GM10248 (cell line): ENCODE measurements around the gene PTPA.

Experiments
- CTCF ChIA-PET: fragments of 300-600 bp; sonication (Branson Sonifier 250); formaldehyde crosslinking; extraction: SDS; loops from one replicate; lab custom pipeline; 2021; ENCODE audit warnings: antibody characterized with exemption; lab: Yijun Ruan, JAX
- POLR2A ChIA-PET: fragments of 350-650 bp; sonication (Branson Sonifier 250); formaldehyde crosslinking; extraction: SDS; loops from one replicate; lab custom pipeline; 2020; ENCODE audit warnings: antibody characterized with exemption; lab: Yijun Ruan, JAX
- DNase-seq: peaks from one replicate; pipeline ENCODE4 v3.0.0; 2012; ENCODE audit errors: extremely low spot score
- TF ChIP-seq, protein P1 (sequence below): IDR thresholded peaks from 2 replicates; pipeline ENCODE4 v1.5.1; 2012; ENCODE audit warnings: mild to moderate bottlenecking, low read depth; ENCODE audit errors: extremely low read depth, missing control alignments, control extremely low read depth

The PTPA gene

DNA sequence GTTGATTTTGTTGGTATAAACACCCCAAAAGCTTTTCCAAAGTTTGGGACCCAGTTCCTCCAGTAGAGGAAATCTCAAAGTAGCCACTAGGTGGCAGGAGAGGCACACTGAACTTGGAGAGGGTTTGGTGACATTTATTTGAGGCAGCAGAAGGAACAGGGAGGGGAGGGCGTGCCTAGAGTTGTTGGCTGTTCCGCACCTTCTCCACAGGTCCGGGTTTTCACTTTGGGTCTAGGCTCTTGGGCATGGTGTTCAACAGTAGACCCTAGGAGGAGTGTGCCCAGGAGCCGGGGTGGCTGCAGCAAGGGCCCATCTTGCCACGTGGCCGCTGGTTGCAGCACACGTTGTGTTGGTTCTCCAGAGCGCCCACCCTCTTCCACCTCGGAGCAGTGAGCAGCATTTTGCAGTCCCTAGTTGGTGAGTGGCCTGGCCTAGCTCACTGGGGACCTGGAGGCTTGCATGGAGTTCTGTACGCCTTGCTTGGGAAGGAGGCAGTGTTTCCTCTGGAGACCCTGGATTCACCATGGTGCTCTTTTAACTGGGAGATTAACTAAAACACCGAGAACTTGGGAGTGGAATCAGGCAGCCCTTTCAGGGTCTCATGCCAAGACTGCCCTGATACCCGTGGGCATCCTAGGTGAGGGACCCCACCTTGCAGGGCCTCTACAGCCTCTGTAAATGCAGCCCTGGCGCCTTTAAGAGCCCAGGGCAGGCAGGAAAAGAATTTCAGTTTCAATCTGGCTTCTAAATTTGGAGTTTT, 28.2 kb downstream of the PTPA start:
- ChIA-PET CTCF (interaction anchor here (0.7 to 26.3 kb wide), 30 partner anchors 9 to 500 kb away, joined by 3 to 680 read pairs (median 4); partner anchors contain the start of genes C9orf50, IER5L, NTMT1 and SH3GLB2), POLR2A (interaction anchor here (0.6 to 1.4 kb wide), 4 partner anchors 22 to 487 kb away, joined by 3 to 8 read pairs (median 4); partner anchors contain the start of genes DOLPP1 and NTMT1)
- TF ChIP-seq, protein P1, sequence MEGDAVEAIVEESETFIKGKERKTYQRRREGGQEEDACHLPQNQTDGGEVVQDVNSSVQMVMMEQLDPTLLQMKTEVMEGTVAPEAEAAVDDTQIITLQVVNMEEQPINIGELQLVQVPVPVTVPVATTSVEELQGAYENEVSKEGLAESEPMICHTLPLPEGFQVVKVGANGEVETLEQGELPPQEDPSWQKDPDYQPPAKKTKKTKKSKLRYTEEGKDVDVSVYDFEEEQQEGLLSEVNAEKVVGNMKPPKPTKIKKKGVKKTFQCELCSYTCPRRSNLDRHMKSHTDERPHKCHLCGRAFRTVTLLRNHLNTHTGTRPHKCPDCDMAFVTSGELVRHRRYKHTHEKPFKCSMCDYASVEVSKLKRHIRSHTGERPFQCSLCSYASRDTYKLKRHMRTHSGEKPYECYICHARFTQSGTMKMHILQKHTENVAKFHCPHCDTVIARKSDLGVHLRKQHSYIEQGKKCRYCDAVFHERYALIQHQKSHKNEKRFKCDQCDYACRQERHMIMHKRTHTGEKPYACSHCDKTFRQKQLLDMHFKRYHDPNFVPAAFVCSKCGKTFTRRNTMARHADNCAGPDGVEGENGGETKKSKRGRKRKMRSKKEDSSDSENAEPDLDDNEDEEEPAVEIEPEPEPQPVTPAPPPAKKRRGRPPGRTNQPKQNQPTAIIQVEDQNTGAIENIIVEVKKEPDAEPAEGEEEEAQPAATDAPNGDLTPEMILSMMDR: peak; percentile 77
- peak; percentile 82 for DNase-seq

DNA sequence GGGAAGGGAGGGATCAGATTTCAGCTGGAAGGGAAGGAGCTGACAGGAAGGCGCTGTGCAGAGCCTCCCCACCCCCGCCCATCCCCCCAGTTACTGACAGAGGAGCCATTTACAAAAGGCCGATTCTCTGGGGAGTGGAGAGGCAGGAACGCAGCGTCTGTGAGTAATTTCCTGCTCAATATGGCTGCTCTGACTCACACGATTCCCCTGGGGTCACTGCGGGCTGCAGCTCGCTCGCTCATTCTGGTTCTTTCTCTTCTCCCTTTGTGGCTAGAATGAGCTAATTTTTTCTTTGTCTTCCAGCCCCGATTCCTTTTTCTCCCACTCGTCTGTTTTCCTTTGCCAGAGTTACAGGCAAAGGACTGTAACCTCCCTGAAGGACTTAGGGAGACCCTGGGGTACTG, 28.8 kb downstream of the PTPA start:
- peak; percentile 91 for DNase-seq
- ChIA-PET POLR2A (interaction anchor here (0.6 to 1.4 kb wide), 5 partner anchors 22 to 486 kb away, joined by 3 to 8 read pairs (median 3); partner anchors contain the start of genes DOLPP1, NTMT1 and SH3GLB2), CTCF (interaction anchor here (0.8 to 26.3 kb wide), 15 partner anchors 9 to 500 kb away, joined by 3 to 680 read pairs (median 9); partner anchors contain the start of genes C9orf50, IER5L and NTMT1)
- TF ChIP-seq, protein P1: no peak

DNA sequence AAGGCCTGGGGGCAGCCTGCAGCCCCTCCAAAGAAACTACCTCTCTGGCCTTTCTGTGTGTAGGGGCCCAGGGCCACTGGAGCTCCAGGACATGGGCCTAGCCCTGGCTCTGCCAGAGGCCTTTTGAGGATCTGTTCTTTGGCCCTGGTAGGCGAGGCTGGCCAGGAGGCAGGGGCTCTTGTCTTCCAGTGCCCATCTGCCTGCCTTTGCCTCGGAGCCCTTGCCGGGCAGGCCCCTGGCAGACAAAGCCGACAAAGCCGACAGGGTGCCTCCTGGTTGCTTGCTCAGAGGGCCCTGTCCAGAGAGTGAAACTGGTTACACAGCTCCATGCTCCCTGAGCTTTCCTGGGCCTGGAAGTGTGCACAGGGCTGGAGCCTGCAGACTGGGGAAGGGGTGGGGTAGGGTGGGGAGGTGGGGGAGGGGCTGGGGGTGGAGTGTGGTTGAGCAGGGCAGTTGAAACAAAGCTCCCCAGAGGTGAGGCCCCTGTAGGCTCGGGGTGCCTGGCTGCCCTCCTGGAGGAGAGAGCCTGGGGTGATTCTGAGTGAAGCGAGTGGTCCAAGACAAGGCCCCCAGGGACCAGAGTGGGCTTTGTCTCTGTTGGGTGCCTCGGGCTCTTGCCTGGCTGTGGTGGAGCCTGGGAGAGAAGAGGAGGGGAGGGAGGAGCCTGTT, 29.3 kb downstream of the PTPA start:
- TF ChIP-seq, protein P1: no peak
- ChIA-PET POLR2A (interaction anchor here (0.6 to 1.4 kb wide), 4 partner anchors 60 to 485 kb away, joined by 3 to 4 read pairs (median 3); partner anchors contain the start of genes DOLPP1, NTMT1 and SH3GLB2), CTCF (interaction anchor here (0.8 to 26.3 kb wide), 16 partner anchors 10 to 484 kb away, joined by 3 to 680 read pairs (median 7); partner anchors contain the start of genes C9orf50, IER5L and NTMT1)
- DNase-seq: no peak

DNA sequence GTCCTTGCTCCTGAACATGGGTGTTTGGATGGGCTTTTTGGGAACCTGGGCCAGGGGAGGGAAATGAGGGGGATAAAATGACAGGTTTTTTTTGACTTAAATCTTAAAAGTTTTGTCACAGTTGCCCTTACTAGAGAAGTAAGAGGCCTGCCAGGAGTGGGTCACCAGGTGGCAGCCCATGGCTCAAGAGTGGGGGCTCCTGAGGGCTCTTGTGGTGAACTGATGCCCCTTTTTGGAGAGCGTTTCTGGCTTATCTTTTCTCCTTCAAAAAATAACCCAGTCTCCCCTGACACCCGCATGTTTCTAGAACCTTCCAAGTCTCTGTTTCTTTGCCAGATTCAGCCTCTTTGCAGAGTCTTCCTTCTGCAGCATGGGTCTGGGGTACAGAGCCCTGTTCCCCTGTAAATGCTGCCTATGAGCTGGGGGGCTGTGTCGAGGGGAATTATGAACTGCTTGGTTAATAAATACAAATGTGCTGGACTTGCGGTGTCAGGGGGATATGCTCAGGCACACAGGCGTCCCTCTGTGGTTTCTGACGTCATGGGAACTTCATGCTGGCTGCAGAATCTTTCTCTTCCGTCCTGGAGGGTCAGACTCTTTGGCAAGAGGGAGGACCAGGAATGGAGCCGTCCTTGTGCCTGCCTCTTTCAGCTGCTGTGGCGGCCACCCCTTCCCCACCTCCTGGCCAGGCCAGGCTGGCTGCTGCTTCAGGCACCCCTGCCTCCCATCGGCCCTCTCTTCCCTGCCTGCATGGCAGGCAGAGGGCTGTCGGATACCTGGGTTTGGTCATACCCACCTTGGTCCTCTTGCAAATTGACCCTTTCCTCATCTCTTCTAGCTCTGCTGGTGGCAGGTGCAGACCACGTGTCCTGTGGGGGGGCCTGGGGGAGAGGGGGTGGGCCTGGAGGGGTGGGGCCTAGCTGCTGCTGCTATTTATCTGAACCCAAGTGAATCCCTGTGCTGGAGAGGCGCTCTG, 30.1 kb downstream of the PTPA start:
- DNase-seq: peak; percentile 75
- TF ChIP-seq, protein P1: no peak
- CTCF ChIA-PET: interaction anchor here (1.2 to 26.3 kb wide), 15 partner anchors 9 to 499 kb away, joined by 3 to 680 read pairs (median 10); partner anchors contain the start of genes C9orf50, CRAT, IER5L and NTMT1
- POLR2A ChIA-PET: interaction anchor here (0.6 to 1.0 kb wide), 4 partner anchors 10 to 1018 kb away, joined by 4 to 6 read pairs (median 6); partner anchors contain the start of gene IER5L

DNA sequence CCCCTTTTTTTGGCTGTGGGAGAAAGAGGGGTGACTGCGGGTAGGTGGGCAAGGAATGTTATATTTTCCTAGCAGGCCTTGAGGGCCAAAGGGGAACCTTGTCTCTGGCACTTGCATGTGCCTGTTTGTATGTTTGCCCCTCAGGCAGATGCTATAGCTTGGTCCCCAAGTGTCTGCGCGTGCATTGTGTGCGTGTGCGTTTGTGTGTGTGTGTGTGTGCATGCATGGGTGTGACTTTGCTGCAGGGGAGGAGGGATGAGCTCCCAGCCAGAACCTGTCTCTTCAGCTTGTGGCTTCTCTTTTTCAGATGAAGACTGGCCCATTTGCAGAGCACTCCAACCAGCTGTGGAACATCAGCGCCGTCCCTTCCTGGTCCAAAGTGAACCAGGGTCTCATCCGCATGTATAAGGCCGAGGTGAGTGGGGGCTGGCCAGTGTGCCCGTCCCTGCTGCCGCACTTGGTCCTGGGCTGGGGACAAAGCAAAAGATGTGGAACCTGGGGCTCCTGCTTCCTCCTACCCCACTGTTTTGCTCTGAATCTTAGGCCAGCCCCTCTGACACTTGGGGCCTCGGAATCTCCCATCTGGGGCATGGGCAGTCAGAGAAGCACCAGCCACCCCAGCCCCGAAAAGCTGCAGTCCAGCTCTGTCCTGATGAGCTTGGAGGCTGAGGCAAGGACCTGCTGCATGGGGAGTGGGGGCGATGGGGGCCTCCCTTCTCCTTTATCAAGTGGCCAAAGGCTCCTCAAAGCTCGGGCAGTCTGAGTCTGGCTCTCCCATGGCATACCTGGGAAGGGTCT, 31.1 kb downstream of the PTPA start:
- TF ChIP-seq, protein P1: no peak
- POLR2A ChIA-PET: interaction anchor here (0.6 to 1.0 kb wide), 7 partner anchors 11 to 1019 kb away, joined by 3 to 6 read pairs (median 5); partner anchors contain the start of genes CRAT, IER5L and PTPA

More for the DNA sequence above, 31.1 kb downstream of the PTPA start:
- DNase-seq: no peak
- CTCF ChIA-PET: interaction anchor here (0.8 to 26.3 kb wide), 37 partner anchors 10 to 584 kb away, joined by 3 to 680 read pairs (median 5); partner anchors contain the start of genes C9orf50, CRAT, IER5L and MIGA2
